Immature natural killer cell (primary cell): ENCODE results near the gene BCAS4. TPM values are rescaled to one million over a fixed set of nuclear protein-coding genes. Genes with fewer than 3 reads are reported as not detected.
A peak's percentile ranks its signal among the peaks of the same experiment; 100 is the strongest.

Source experiments
- DNase-seq, 3 donors: peaks; one replicate each; pipeline ENCODE4 v3.0.0; 2022; ENCODE audit warnings: mixed read lengths in 1 of 3
- H3K27ac Mint-ChIP-seq, 6 donors: one replicate each; pipeline ENCODE4 v1.8.0; 2020; ENCODE audit warnings: mixed read lengths in 6 of 6, mild to moderate bottlenecking in 5 of 6, inconsistent platforms in 4 of 6, moderate library complexity in 3 of 6
- H3K27me3 Mint-ChIP-seq, 3 donors: one replicate each; pipeline ENCODE4 v1.8.0; 2020 to 2021; ENCODE audit warnings: low read depth in 3 of 3, mild to moderate bottlenecking in 3 of 3, mixed read lengths in 3 of 3, moderate library complexity in 3 of 3, inconsistent platforms in 1 of 3
- H3K36me3 Mint-ChIP-seq, 3 donors: one replicate each; pipeline ENCODE4 v1.8.0; 2020; ENCODE audit warnings: mixed read lengths in 3 of 3, inconsistent platforms in 2 of 3, mild to moderate bottlenecking in 2 of 3
- H3K4me1 Mint-ChIP-seq, 2 donors: one replicate each; pipeline ENCODE4 v1.8.0; 2020; ENCODE audit warnings: inconsistent platforms in 2 of 2, mild to moderate bottlenecking in 2 of 2, mixed read lengths in 2 of 2, moderate library complexity in 1 of 2
- H3K4me3 Mint-ChIP-seq, 5 donors: one replicate each; pipeline ENCODE4 v1.8.0; 2020; ENCODE audit warnings: mild to moderate bottlenecking in 5 of 5, mixed read lengths in 5 of 5, inconsistent platforms in 3 of 5, moderate library complexity in 3 of 5
- H3K9me3 Mint-ChIP-seq, 6 donors: one replicate each; pipeline ENCODE4 v1.8.0; 2020; ENCODE audit warnings: mild to moderate bottlenecking in 6 of 6, mixed read lengths in 6 of 6, inconsistent platforms in 4 of 6, moderate library complexity in 3 of 6
- polyA plus RNA-seq, 3 donors: library from polyadenylated mRNA; unstranded; fragments of 300-500 nt; fragmentation: Illumina TruSeq; gene quantifications; one replicate each; pipeline ENCODE4 v1.2.3, GENCODE V29; 2021

BCAS4 gene
- polyA plus RNA-seq, 3 donors from 2014 or later: 19.1 to 29.1 (median 24.1) TPM

DNA sequence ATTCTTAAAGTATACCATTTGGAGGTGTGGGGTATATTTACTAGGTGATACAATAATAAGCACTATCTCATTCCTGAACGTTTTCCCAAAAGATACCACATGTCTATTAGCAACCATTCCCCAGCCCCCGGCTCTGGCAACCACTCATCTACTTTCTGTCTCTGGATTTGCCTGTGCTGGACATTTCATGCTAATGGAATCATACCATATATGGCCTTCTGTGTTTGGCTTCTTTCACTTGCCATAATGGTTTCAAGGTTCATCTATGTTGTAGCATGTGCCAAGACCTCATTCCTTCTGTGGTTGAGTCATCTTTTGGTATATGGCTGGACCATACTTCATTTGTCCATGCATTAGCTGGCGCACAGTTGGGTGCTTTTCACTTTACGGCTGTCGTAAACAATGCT lies 39.7 kb downstream of the BCAS4 start:
- H3K4me1 Mint-ChIP-seq: no peaks in the 10 kb centered on the region
- H3K27ac Mint-ChIP-seq: no peak overlapping the region
- no peak for DNase-seq
- H3K9me3 Mint-ChIP-seq: no peaks in the 10 kb centered on the region
- H3K4me3 Mint-ChIP-seq: no peak overlapping the region
- H3K27me3 Mint-ChIP-seq: peaks cover 0 to 3% (median 2%) of the 10 kb centered on the region in 3 donors
- peaks cover 7 to 21% (median 7%) of the 10 kb centered on the region in 3 donors for H3K36me3 Mint-ChIP-seq

DNA sequence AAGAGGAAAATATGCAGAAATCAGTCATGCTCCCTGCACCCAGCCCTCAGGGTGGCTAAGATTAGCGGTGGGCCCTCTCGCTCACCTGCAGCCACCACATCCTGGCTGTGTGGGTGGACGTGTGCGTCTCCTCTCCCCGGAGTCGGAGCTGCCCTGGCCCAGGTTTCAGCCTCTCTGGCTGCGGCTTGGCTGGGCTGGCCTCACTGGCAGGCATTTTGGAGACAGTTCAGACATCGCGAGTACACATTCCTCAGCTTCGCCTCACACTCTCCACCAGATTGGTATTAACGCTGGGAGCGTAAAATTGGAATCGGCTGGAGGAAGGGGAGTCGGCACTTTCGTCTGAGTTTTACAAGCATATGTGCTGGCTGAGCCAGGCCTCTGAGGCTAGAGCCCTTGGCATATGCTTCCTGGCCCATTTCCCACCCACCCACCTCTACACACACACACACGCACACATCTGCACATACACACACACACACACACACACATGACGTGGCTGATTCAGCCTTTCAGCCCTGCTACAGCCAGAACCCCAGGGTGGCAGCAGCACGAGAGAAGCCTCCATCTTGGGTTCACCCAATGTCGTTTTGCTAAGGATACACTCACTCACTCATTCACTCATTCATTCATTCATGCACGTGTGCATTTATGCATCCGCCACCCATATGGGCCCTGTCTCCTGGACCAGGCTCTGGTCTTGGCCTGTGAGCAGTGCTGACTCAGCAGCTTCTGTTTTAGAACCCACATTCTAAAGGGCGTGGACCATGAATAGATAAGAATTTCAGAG lies 42.9 kb downstream of the BCAS4 start:
- DNase-seq: no peak
- no peak overlapping the region for H3K27ac Mint-ChIP-seq
- H3K9me3 Mint-ChIP-seq: no peaks in the 10 kb centered on the region
- H3K27me3 Mint-ChIP-seq: peaks cover 0 to 3% (median 2%) of the 10 kb centered on the region in 3 donors
- no peak overlapping the region for H3K4me3 Mint-ChIP-seq
- H3K4me1 Mint-ChIP-seq: no peaks in the 10 kb centered on the region
- peaks cover under 1 to 8% (median 2%) of the 10 kb centered on the region in 3 donors for H3K36me3 Mint-ChIP-seq

DNA sequence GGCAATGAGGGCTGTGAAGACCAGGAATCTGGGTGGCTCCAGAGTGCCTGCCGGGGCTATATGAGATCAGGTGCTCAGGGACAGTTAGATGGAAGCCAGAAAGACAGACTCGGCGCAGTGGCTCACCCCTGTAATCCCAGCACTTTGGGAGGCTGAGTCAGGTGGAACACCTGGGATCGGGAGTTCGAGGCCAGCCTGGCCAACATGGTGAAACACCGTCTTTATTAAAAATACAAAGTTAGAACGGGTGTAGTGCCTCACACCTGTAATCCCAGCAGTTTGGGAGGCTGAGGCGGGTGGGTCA lies 43.4 kb downstream of the BCAS4 start:
- Mint-ChIP-seq H3K4me3 (no peak overlapping the region), H3K9me3 (no peaks in the 10 kb centered on the region), H3K27me3 (peaks cover 0 to 3% (median 2%) of the 10 kb centered on the region in 3 donors), H3K4me1 (no peaks in the 10 kb centered on the region), H3K27ac (peak overlapping the region in 1 of 6 donors; percentile 24), H3K36me3 (peaks cover 0 to 6% (median 0%) of the 10 kb centered on the region in 3 donors)
- DNase-seq: no peak

DNA sequence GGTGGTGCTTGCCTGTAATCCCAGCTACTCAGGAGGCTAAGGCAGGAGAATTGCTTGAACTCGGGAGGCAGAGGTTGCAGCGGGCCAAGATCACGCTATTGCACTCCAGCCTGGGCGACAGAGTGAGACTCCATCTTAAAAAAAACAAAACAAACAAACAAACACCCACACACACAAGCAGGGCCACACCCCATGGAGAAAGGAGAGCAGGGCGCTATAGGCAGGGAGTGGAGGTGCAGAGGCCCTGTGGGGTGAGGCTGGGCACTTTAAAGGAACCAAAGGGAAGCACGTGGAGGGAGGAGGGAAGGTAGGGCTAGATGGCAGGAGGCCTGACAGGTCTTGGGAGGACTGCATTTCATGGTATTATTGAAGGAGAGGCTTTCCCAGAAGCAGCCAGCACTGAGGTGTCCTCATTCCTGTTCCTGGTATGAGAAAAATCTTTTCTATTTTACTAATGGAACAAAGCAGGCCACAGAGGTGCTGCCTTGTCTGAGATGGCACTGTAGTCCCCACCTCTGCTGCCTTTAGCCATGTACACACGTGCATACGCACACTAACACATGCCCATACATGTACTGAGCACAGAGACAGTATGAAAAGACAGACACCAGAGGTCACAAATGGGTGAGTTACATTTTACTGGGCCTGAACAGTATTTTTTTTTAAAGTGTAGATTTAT lies 44.0 kb downstream of the BCAS4 start:
- peaks cover 0 to 6% (median 0%) of the 10 kb centered on the region in 3 donors for H3K36me3 Mint-ChIP-seq
- no peak overlapping the region for H3K4me3 Mint-ChIP-seq
- H3K27me3 Mint-ChIP-seq: peaks cover 0 to 3% (median 2%) of the 10 kb centered on the region in 3 donors
- no peak for DNase-seq
- H3K9me3 Mint-ChIP-seq: no peaks in the 10 kb centered on the region
- H3K27ac Mint-ChIP-seq: peak overlapping the region in 1 of 6 donors; percentile 53
- no peaks in the 10 kb centered on the region for H3K4me1 Mint-ChIP-seq

DNA sequence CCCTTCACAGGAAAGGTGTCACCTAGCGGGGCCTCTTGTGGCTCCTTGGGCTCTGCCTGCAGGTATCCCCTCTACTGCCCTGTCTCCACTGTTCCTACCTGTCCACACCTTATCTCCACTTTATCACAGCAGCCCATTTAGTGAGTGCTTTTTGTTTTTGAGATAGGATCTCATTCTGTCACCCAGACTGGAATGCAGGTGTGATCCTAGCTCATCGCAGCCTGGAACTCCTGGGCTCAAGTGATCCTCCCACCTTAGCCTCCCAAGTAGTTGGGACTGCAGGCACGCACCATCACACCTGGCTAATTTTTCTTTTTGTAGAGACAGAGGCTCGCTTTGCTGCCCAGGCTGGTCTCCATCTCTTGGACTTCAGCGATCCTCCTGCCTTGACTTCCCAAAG lies 48.0 kb downstream of the BCAS4 start:
- H3K36me3 Mint-ChIP-seq: peaks cover 0 to 6% (median 0%) of the 10 kb centered on the region in 3 donors
- H3K4me3 Mint-ChIP-seq: no peak overlapping the region
- no peaks in the 10 kb centered on the region for H3K9me3 Mint-ChIP-seq
- no peaks in the 10 kb centered on the region for H3K4me1 Mint-ChIP-seq
- peaks cover 0 to 3% (median 2%) of the 10 kb centered on the region in 3 donors for H3K27me3 Mint-ChIP-seq
- no peak for DNase-seq
- no peak overlapping the region for H3K27ac Mint-ChIP-seq

DNA sequence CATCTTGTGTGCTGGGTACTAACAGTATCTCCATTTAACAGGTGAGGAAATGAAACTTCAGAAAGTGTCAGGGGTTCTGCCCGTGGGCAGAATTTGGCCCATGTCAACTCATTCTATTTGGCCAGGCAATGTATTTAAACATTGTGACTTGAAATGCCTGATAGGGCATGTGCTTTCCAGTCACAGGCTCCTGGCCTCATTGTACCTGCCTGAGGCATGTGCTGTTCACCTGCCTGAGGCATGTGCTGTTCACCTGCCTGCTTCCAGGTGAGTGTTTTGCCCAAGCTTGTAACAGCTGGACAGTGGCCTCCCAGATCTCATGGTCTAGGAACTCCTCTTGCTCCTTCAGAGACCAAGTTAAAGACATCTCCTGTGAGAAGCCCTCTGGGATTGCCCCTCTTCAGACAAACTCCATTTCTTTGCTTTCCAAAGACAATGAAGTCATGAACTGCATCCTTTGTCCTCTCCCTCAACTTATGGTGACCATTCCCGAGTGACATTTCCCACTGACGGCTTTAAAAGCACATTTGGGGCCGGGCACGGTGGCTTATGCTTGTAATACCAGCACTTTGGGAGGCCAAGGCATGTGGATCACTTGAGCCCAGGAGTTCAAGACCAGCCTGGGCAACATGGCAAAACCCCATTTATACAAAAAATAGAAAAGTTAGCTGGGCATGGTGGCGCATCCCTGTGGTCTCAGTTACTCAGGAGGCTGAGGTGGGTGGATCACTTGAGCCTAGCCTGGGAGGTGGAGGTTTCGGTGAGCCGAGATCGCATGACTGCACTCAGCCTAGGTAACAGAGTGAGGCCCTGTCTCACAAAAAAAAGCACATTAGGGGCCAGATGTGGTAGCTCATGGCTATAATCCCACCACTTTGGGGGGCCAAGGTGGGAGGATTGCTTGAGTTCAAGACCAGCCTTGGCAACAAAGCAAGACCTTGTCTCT lies 48.7 kb downstream of the BCAS4 start:
- Mint-ChIP-seq H3K4me3 (no peak overlapping the region), H3K4me1 (peaks cover 4 to 6% of the 10 kb centered on the region in 2 donors), H3K27me3 (peaks cover 0 to 2% (median 0%) of the 10 kb centered on the region in 3 donors), H3K36me3 (peaks cover 0 to 5% (median 0%) of the 10 kb centered on the region in 3 donors), H3K27ac (no peak overlapping the region), H3K9me3 (no peaks in the 10 kb centered on the region)
- DNase-seq: no peak

DNA sequence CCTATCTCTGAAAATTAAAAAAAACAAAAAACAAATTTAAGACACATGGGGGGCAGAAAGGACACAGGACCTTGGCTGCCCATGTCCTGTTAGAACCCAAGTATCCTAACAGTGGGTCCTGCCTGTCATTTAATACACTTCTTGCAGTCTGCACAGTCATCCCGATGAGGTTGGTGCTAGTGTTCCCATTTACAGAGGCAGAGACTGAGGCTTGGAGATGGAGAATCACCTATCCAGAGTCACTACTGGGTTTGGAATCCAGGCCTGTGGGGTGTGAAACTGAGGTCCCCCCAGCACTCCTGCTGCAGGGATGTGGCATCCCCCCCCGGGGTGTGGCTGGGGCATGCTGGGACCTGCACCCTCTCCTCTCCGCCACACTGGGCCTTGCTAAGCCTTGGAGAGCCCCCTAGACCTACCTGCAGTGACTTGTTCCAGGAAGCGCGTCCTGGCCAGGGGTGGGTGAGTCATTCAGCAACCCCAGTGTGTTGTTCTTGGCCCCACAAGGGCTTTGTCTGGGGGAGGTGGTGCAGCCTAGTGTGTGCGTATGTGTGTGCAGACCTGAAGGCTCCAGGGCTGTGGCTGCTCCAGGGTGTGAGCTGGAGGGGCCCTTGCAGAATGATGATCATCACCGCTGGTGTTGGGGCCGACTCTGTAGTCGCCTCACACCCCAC lies 49.7 kb downstream of the BCAS4 start:
- peak in 1 of 3 donors; percentile 10 for DNase-seq
- Mint-ChIP-seq H3K27ac (no peak overlapping the region), H3K36me3 (peaks cover 0 to 5% (median 0%) of the 10 kb centered on the region in 3 donors), H3K9me3 (no peaks in the 10 kb centered on the region), H3K4me1 (peaks cover 4 to 15% of the 10 kb centered on the region in 2 donors), H3K27me3 (peaks cover 0 to 2% (median 0%) of the 10 kb centered on the region in 3 donors), H3K4me3 (no peak overlapping the region)

DNA sequence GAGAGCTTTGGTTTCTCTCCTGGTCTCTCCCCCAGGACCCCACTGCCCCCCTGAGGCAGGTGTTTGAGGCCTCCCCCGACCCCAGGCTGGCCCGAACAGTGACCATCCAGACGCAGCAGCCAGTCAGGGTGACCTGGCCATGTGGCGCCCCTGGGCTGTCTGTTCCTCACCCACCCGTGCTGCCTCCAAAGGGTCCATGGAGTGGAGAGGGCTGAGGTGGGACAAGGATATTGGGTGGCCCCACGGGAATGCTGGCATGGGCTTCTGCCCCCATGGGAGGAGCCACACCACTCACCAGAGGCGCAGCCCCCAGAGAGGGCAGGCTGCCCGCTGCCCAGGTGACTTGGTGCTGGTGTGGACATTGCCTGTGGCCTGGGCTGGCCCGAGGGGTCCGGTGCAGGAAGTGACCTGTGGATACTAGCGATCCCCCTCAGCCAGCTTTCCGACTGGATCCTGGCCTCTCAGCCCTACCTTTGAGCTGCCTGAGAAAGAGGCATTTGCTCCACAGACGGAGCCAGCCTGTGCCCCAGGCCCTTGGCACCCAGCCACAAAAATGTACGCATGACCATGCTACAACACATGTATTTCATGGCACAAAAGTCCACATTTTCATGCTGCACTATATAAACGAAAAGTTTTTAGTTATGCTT lies 50.8 kb downstream of the BCAS4 start:
- Mint-ChIP-seq H3K9me3 (no peaks in the 10 kb centered on the region), H3K4me3 (no peak overlapping the region), H3K27me3 (peaks cover 0 to 2% (median 0%) of the 10 kb centered on the region in 3 donors), H3K36me3 (peaks cover 0 to 5% (median 0%) of the 10 kb centered on the region in 3 donors), H3K4me1 (peaks cover 5 to 15% of the 10 kb centered on the region in 2 donors), H3K27ac (no peak overlapping the region)
- DNase-seq: no peak

DNA sequence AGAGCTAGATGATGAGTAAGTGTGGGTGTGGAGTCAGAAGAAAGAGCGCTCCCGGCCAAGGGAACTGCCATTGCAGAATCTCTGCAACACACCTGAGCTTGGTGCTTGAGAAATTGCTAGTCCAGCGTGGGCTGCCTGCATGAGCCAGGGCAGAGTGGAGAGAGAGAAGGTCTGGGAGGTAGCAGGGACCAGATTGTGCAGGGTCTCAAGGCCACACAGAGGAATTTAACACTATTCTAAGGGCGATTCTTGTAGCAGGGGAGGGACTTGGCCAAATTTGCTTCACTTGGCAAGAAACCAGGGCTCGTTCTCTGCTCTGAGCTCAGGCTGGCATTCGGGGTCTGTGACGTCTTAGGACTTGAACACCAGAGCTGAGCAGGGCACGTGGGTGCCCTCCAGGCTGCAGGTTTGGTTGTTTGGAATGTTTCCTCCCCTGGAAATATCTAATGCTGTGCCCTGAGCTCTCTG lies 53.5 kb downstream of the BCAS4 start:
- peaks cover 0 to 5% (median 0%) of the 10 kb centered on the region in 3 donors for H3K36me3 Mint-ChIP-seq
- no peak overlapping the region for H3K27ac Mint-ChIP-seq
- no peak overlapping the region for H3K4me3 Mint-ChIP-seq
- H3K4me1 Mint-ChIP-seq: peaks cover 5 to 15% of the 10 kb centered on the region in 2 donors
- H3K27me3 Mint-ChIP-seq: no peaks in the 10 kb centered on the region
- DNase-seq: no peak
- H3K9me3 Mint-ChIP-seq: no peaks in the 10 kb centered on the region

DNA sequence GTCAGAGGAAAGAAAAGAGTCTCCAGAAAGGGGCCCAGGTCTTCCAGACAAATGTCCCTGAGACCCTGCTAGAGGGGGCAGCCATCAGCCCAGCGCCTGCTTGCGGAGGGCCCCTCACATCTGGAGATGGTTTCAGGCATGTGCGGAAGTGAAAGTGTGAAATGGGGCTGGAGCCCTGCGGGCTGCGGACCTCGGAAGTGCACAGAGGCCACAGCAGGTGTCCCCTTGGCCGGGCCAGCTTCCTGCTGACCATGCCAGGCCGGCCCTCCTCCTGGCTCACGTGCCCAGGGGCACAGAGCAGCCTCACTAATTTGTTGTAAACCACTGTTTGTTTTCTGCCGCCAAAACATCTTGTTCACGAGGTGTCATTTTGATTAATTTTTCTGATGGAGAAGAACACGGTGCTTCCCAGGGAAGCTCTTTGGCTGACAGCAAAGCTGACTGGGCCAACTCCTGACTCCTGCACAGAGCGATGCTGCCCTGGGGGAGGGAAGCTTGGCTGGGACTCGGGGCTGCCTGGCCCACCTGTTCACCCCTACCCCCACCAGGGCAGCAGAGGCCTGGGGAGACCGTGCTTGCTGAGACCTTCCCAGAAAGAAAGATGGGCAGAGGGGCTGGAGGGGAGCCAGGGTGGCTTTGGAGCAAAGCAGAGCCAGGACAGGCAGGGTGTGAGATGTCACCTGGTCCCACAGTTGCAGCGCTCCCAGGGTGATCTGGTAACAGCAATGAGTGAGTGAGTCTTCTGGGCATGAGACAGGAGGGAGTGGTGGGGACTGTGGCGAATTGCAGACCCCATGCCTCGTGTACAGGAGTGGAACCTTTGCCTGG lies 54.2 kb downstream of the BCAS4 start:
- Mint-ChIP-seq H3K4me1 (peaks cover 5 to 15% of the 10 kb centered on the region in 2 donors), H3K27ac (no peak overlapping the region), H3K27me3 (no peaks in the 10 kb centered on the region), H3K9me3 (no peaks in the 10 kb centered on the region), H3K4me3 (no peak overlapping the region), H3K36me3 (peaks cover 0 to 5% (median 0%) of the 10 kb centered on the region in 3 donors)
- DNase-seq: no peak

DNA sequence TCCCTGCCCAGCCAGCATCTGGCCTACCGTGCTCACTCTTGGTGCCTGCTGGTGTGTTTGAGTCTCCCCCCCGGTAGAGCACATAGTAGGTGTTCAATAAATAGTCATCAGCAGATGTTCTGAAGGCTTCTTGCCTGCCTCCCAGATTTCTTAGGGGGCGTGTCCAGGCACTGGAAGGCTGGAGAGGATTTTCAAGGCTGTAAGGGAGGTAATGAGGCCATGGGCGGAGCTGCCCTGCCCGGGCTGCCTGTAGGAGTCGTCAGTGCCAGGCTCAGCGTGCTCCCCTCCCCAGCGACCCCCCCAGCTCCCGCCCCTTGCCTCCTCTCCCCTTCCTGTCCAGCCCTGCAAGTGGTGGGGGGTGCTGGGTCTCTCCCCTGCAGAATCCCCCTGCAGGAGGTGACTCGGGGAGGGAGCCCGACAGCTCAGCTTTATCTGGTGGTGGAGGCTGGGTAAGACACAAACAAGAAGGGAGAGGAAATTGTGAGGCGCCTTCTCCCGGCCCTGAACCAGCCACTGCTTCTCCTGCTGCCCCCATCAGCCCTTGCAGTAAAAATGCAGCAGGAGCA lies 55.9 kb downstream of the BCAS4 start:
- no peak overlapping the region for H3K27ac Mint-ChIP-seq
- H3K27me3 Mint-ChIP-seq: peaks cover 0 to 2% (median 0%) of the 10 kb centered on the region in 3 donors
- no peak overlapping the region for H3K4me3 Mint-ChIP-seq
- H3K36me3 Mint-ChIP-seq: peaks cover 3 to 9% (median 4%) of the 10 kb centered on the region in 3 donors
- no peak for DNase-seq
- no peaks in the 10 kb centered on the region for H3K9me3 Mint-ChIP-seq
- peaks cover 7 to 20% of the 10 kb centered on the region in 2 donors for H3K4me1 Mint-ChIP-seq

DNA sequence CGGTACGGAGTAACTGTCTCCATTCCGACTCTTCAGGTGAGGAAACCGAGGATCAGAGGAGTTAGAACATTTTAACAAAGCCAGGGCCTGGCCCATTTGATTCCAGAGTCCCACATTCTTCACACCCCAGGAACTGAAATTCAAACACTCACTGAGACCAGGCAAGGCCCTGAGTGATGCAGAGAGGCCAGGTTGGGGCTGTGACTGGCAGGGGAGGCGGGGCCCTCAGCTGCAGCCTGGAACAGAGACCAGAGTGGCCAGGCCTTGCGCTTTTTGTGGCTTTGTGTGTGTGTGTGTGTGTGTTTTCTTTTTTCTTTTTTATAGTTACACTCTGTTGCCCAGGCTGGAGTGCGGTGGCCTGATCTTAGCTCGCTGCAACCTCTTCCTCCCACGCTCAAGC lies 57.2 kb downstream of the BCAS4 start:
- Mint-ChIP-seq H3K27ac (no peak overlapping the region), H3K9me3 (no peaks in the 10 kb centered on the region), H3K27me3 (peaks cover 0 to 2% (median 0%) of the 10 kb centered on the region in 3 donors), H3K4me1 (peaks cover 7 to 20% of the 10 kb centered on the region in 2 donors), H3K4me3 (no peak overlapping the region), H3K36me3 (peaks cover 3 to 6% (median 4%) of the 10 kb centered on the region in 3 donors)
- no peak for DNase-seq
